K562 (cell line): ENCODE measurements around the gene ADAMTS14. TPM values are rescaled to one million over a fixed set of nuclear protein-coding genes. Genes with fewer than 3 reads are reported as not detected.
"Not testable (repeated sequence)": the region's sequence is repeated elsewhere in the genome, so short reads cannot be mapped to it uniquely, and the experiment has no call there.

ENCODE experiments used
- BRD9 ChIP-seq: fragments of 450-650 bp; IDR thresholded peaks from 2 replicates; pipeline ENCODE4 v1.6.1; 2018; ENCODE audit warnings: low read depth; ENCODE audit not compliant: partially characterized antibody
- DDX20 ChIP-seq: fragments of 450-650 bp; IDR thresholded peaks from 2 replicates; pipeline ENCODE4 v1.6.1; 2016; ENCODE audit warnings: missing genetic modification characterization, low read depth, mild to moderate bottlenecking, missing compliant biosample characterization, moderate library complexity
- DIDO1 ChIP-seq: fragments of 450-650 bp; IDR thresholded peaks from 2 replicates; pipeline ENCODE4 v1.6.1; 2016; ENCODE audit warnings: low read depth, missing biosample characterization, missing genetic modification characterization
- GTF2E2 ChIP-seq: fragments of 200-800 bp; sonication (Bioruptor generic); IDR thresholded peaks from 2 replicates; pipeline ENCODE4 v1.6.1; 2016; ENCODE audit warnings: missing genetic modification characterization, missing compliant biosample characterization
- KDM5B ChIP-seq: fragments of 200-600 bp; sonication (generic); IDR thresholded peaks from 2 replicates; pipeline ENCODE4 v1.6.1; 2012; ENCODE audit warnings: low read depth, mild to moderate bottlenecking, moderate library complexity, low read length, control low read depth, inconsistent platforms; ENCODE audit not compliant: insufficient replicate concordance
- POLR2A ChIP-seq: fragments of 450-650 bp; conservative IDR thresholded peaks from 2 replicates; pipeline ENCODE4 v1.6.1; 2016
- PTTG1 ChIP-seq: fragments of 450-650 bp; IDR thresholded peaks from 2 replicates; pipeline ENCODE4 v1.6.1; 2016; ENCODE audit warnings: low read depth, mild to moderate bottlenecking, missing genetic modification characterization, missing compliant biosample characterization
- ZNF174 ChIP-seq: fragments of 250-450 bp; sonication (Bioruptor Pico); IDR thresholded peaks from 2 replicates; pipeline ENCODE4 v1.4.0; 2020; ENCODE audit warnings: mild to moderate bottlenecking
- ZNF23 ChIP-seq: fragments of 250-450 bp; sonication (Bioruptor Pico); IDR thresholded peaks from 2 replicates; pipeline ENCODE4 v1.4.0; 2020; ENCODE audit warnings: mild to moderate bottlenecking
- ZNF668 ChIP-seq: fragments of 250-450 bp; sonication (Bioruptor Pico); IDR thresholded peaks from 2 replicates; pipeline ENCODE4 v1.8.0; 2022; ENCODE audit warnings: mild to moderate bottlenecking, inconsistent platforms
- ZNF766 ChIP-seq: fragments of 200-800 bp; sonication (Bioruptor generic); conservative IDR thresholded peaks from 2 replicates; pipeline ENCODE4 v1.6.1; 2016; ENCODE audit warnings: missing genetic modification characterization, missing compliant biosample characterization
- polyA plus RNA-seq, 8 experiments: library from polyadenylated mRNA; depleted of rRNA in 4 of 8; stranded (reverse) in 5 of 8; unstranded in 3 of 8; fragments of >200 nt; fragmentation: Nextera tagmentation in 2 of 8; fragmentation: Illumina TruSeq in 1 of 8; extraction: Ambion mirVana in 2 of 8; extraction: Trizol in 1 of 8; gene quantifications; 2 replicates each; pipeline versions ENCODE4 v1.2.1 to v1.2.3, GENCODE V29; 2011 to 2014; ENCODE audit warnings: inconsistent platforms in 1 of 8, missing spikeins in 1 of 8
- total RNA-seq, 7 experiments: library from RNA; depleted of rRNA in 6 of 7; stranded (reverse); fragments of >200 nt in 6 of 7; fragmentation: Illumina TruSeq in 2 of 7; extraction: Trizol in 2 of 7; gene quantifications; 2 replicates each; pipeline versions ENCODE4 v1.2.1 to v1.2.3, GENCODE V29; 2011 to 2021; ENCODE audit warnings: low replicate concordance in 1 of 7
- TF ChIP-seq, protein P1 (sequence below): fragments of 250-450 bp; sonication (Bioruptor Pico); IDR thresholded peaks from 2 replicates; pipeline ENCODE4 v1.4.0; 2020; ENCODE audit warnings: mild to moderate bottlenecking, moderate library complexity, borderline replicate concordance
- TF ChIP-seq, protein P2 (sequence below), 2 experiments: fragments of 450-650 bp in 1 of 2; sonication (generic) in 1 of 2; formaldehyde crosslinking in 1 of 2; IDR thresholded peaks; 2 replicates each; pipeline versions ENCODE4 v1.7.1 to v1.9.0; 2016 to 2022; ENCODE audit warnings: inconsistent platforms in 1 of 2, mild to moderate bottlenecking in 1 of 2, missing genetic modification reagents in 1 of 2
- TF ChIP-seq, protein P3 (sequence below): fragments of 450-650 bp; conservative IDR thresholded peaks from 2 replicates; pipeline ENCODE4 v1.6.1; 2016; ENCODE audit warnings: missing genetic modification characterization, low read depth, mild to moderate bottlenecking, control low read depth, missing compliant biosample characterization

Gene ADAMTS14
- total and polyA plus RNA-seq, 9 of the 15 experiments (the other 6 are each of a cell fraction or from before 2014, with no cell fraction given): 0.04 to 37.4 (median 15.9) TPM

DNA sequence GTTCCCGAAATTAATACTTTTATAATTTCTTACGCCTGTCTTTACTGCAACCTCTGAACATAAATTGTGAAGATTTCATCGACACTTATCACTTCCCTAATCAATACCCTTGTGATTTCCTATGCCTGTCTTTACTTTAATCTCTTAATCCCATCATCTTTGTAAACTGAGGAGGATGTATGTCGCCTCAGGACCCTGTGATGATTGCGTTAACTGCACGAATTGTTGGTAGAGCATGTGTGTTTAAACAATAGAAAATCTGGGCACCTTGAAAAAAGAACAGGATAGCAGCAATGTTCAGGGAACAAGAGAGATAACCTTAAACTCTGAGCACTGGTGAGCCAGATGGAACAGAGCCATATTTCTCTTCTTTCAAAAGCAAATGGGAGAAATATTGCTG, 4.5 kb upstream of the ADAMTS14 start (continued):
- TF ChIP-seq, protein P1, sequence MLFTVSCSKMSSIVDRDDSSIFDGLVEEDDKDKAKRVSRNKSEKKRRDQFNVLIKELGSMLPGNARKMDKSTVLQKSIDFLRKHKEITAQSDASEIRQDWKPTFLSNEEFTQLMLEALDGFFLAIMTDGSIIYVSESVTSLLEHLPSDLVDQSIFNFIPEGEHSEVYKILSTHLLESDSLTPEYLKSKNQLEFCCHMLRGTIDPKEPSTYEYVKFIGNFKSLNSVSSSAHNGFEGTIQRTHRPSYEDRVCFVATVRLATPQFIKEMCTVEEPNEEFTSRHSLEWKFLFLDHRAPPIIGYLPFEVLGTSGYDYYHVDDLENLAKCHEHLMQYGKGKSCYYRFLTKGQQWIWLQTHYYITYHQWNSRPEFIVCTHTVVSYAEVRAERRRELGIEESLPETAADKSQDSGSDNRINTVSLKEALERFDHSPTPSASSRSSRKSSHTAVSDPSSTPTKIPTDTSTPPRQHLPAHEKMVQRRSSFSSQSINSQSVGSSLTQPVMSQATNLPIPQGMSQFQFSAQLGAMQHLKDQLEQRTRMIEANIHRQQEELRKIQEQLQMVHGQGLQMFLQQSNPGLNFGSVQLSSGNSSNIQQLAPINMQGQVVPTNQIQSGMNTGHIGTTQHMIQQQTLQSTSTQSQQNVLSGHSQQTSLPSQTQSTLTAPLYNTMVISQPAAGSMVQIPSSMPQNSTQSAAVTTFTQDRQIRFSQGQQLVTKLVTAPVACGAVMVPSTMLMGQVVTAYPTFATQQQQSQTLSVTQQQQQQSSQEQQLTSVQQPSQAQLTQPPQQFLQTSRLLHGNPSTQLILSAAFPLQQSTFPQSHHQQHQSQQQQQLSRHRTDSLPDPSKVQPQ (CRISPR knock-in tag): peak; percentile 56; the same call in 1 of the 2 replicates
- TF ChIP-seq POLR2A: 0 out of 2 replicates have a peak, but pooled peaks have one; percentile 14
- TF ChIP-seq ZNF766 (CRISPR knock-in tag): peak; percentile 5; the same call in 1 of the 2 replicates
- 0 out of 2 replicates have a peak, but pooled peaks have one; percentile 4 for TF ChIP-seq ZNF668
- TF ChIP-seq DDX20 (tag): peak; percentile 69
- peak; percentile 28 for TF ChIP-seq KDM5B
- TF ChIP-seq ZNF23 (CRISPR knock-in tag): 0 out of 2 replicates have a peak, but pooled peaks have one; percentile 24
- TF ChIP-seq GTF2E2: peak; percentile 69; the same call in 1 of the 2 replicates
- peak; percentile 1 for TF ChIP-seq BRD9
- peak; percentile 53; the same call in 1 of the 2 replicates for TF ChIP-seq PTTG1 (tag)
- TF ChIP-seq, protein P2, sequence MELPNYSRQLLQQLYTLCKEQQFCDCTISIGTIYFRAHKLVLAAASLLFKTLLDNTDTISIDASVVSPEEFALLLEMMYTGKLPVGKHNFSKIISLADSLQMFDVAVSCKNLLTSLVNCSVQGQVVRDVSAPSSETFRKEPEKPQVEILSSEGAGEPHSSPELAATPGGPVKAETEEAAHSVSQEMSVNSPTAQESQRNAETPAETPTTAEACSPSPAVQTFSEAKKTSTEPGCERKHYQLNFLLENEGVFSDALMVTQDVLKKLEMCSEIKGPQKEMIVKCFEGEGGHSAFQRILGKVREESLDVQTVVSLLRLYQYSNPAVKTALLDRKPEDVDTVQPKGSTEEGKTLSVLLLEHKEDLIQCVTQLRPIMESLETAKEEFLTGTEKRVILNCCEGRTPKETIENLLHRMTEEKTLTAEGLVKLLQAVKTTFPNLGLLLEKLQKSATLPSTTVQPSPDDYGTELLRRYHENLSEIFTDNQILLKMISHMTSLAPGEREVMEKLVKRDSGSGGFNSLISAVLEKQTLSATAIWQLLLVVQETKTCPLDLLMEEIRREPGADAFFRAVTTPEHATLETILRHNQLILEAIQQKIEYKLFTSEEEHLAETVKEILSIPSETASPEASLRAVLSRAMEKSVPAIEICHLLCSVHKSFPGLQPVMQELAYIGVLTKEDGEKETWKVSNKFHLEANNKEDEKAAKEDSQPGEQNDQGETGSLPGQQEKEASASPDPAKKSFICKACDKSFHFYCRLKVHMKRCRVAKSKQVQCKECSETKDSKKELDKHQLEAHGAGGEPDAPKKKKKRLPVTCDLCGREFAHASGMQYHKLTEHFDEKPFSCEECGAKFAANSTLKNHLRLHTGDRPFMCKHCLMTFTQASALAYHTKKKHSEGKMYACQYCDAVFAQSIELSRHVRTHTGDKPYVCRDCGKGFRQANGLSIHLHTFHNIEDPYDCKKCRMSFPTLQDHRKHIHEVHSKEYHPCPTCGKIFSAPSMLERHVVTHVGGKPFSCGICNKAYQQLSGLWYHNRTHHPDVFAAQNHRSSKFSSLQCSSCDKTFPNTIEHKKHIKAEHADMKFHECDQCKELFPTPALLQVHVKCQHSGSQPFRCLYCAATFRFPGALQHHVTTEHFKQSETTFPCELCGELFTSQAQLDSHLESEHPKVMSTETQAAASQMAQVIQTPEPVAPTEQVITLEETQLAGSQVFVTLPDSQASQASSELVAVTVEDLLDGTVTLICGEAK (IDR thresholded peaks at IDR 0.05): 0 out of 2 replicates have a peak, but pooled peaks have one; percentile 11
- TF ChIP-seq, protein P2 (CRISPR knock-in tag; IDR thresholded peaks at IDR 0.05): not testable (repeated sequence)
- TF ChIP-seq ZNF174 (CRISPR knock-in tag): 0 out of 2 replicates have a peak, but pooled peaks have one; percentile 41
- 0 out of 2 replicates have a peak, but pooled peaks have one; percentile 3 for TF ChIP-seq DIDO1 (tag)
- TF ChIP-seq, protein P3, sequence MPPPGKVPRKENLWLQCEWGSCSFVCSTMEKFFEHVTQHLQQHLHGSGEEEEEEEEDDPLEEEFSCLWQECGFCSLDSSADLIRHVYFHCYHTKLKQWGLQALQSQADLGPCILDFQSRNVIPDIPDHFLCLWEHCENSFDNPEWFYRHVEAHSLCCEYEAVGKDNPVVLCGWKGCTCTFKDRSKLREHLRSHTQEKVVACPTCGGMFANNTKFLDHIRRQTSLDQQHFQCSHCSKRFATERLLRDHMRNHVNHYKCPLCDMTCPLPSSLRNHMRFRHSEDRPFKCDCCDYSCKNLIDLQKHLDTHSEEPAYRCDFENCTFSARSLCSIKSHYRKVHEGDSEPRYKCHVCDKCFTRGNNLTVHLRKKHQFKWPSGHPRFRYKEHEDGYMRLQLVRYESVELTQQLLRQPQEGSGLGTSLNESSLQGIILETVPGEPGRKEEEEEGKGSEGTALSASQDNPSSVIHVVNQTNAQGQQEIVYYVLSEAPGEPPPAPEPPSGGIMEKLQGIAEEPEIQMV (tag): peak; percentile 55; the same call in 1 of the 2 replicates
